Keratinocyte (primary cell): ENCODE data around the gene GALNT14. TPM values are rescaled to one million over a fixed set of nuclear protein-coding genes. Genes with fewer than 3 reads are reported as not detected.

Experiments used
- DNase-seq: peaks from one replicate; pipeline ENCODE4 v3.0.0-alpha.2; 2011; ENCODE audit warnings: low read depth, missing footprints, low spot score
- FAIRE-seq: peaks from 2 replicates; lab custom pipeline; 2011; peaks lifted over from hg19 to GRCh38; lab: Jason Lieb, UNC
- H2AFZ ChIP-seq: 2 replicates; pipeline ENCODE4 v1.6.0; 2012; ENCODE audit warnings: low read length, control low read depth, inconsistent platforms; ENCODE audit not compliant: control insufficient read depth
- H3K27ac ChIP-seq: 2 replicates; pipeline ENCODE4 v1.5.1; 2011; ENCODE audit warnings: low read length; ENCODE audit not compliant: control insufficient read depth, insufficient read depth
- H3K27me3 ChIP-seq: 3 replicates; pipeline ENCODE4 v1.6.0; 2011; ENCODE audit warnings: low read length; ENCODE audit not compliant: control insufficient read depth, insufficient read depth; ENCODE audit errors: extremely low read depth
- H3K36me3 ChIP-seq, 2 experiments: 2 replicates in 1 of 2; 3 replicates in 1 of 2; pipeline ENCODE4 v1.5.1; 2011; ENCODE audit warnings: low read length in 2 of 2, mild to moderate bottlenecking in 1 of 2; ENCODE audit not compliant: control insufficient read depth in 2 of 2, insufficient read depth in 2 of 2; ENCODE audit errors: extremely low read depth in 1 of 2
- H3K4me1 ChIP-seq: 3 replicates; pipeline ENCODE4 v1.5.1; 2011; ENCODE audit warnings: low read length; ENCODE audit not compliant: control insufficient read depth, insufficient read depth; ENCODE audit errors: extremely low read depth
- H3K4me2 ChIP-seq: 3 replicates; pipeline ENCODE4 v1.6.0; 2011; ENCODE audit warnings: low read depth, low read length; ENCODE audit not compliant: control insufficient read depth, insufficient read depth; ENCODE audit errors: extremely low read depth
- H3K4me3 ChIP-seq, 3 experiments: fragments of 200-600 bp in 1 of 3; sonication (generic) in 1 of 3; 2 replicates in 2 of 3; 3 replicates in 1 of 3; pipeline ENCODE4 v1.5.1; 2011 to 2016; ENCODE audit warnings: low read length in 3 of 3, mild to moderate bottlenecking in 3 of 3, control low read depth in 2 of 3, inconsistent platforms in 1 of 3, low read depth in 1 of 3, mixed read lengths in 1 of 3, mixed run types in 1 of 3, moderate library complexity in 1 of 3; ENCODE audit not compliant: control insufficient read depth in 2 of 3, insufficient read depth in 2 of 3; ENCODE audit errors: extremely low read depth in 1 of 3
- H3K79me2 ChIP-seq: 2 replicates; pipeline ENCODE4 v1.6.0; 2012; ENCODE audit warnings: low read length; ENCODE audit not compliant: control insufficient read depth, insufficient read depth
- H3K9ac ChIP-seq: 3 replicates; pipeline ENCODE4 v1.6.0; 2011; ENCODE audit warnings: low read length; ENCODE audit not compliant: control insufficient read depth, insufficient read depth; ENCODE audit errors: extremely low read depth
- H3K9me1 ChIP-seq: 3 replicates; pipeline ENCODE4 v1.6.0; 2011; ENCODE audit warnings: low read length; ENCODE audit not compliant: control insufficient read depth, insufficient read depth; ENCODE audit errors: extremely low read depth
- H3K9me3 ChIP-seq: 2 replicates; pipeline ENCODE4 v1.5.1; 2012; ENCODE audit warnings: low read depth, low read length; ENCODE audit not compliant: control insufficient read depth
- H4K20me1 ChIP-seq: 3 replicates; pipeline ENCODE4 v1.6.0; 2011; ENCODE audit warnings: low read length; ENCODE audit not compliant: control insufficient read depth, insufficient read depth; ENCODE audit errors: extremely low read depth
- CTCF ChIP-seq, 3 experiments: IDR thresholded peaks in 1 of 3; conservative IDR thresholded peaks in 1 of 3; optimal IDR thresholded peaks in 1 of 3; 2 replicates in 2 of 3; 3 replicates in 1 of 3; pipeline versions ENCODE3 to v1.5.1; 2011; ENCODE audit warnings: low read length in 3 of 3, mild to moderate bottlenecking in 3 of 3, moderate library complexity in 2 of 3, control low read depth in 1 of 3, inconsistent platforms in 1 of 3; ENCODE audit not compliant: insufficient read depth in 2 of 3; ENCODE audit errors: extremely low read depth in 1 of 3
- EZH2 ChIP-seq: IDR thresholded peaks from one replicate; pipeline ENCODE4 v1.6.1; 2012; ENCODE audit warnings: inconsistent platforms, mild to moderate bottlenecking, low read length, moderate library complexity
- dilution Hi-C: fragments of 300-500 bp; cut with MboI; formaldehyde crosslinking; loops from one replicate; pipeline ENCODE4 v1.7.0; 2020; ENCODE audit warnings: low sequenced_read_pairs; ENCODE audit not compliant: extremely low pct_ligation_motif_present
- polyA plus RNA-seq, 5 experiments: library from polyadenylated mRNA; depleted of rRNA in 3 of 5; stranded (reverse) in 3 of 5; stranded (forward) in 1 of 5; unstranded in 1 of 5; fragments of >200 nt; gene quantifications; 1 replicate in 1 of 5; 2 replicates in 3 of 5; 3 replicates in 1 of 5; pipeline versions ENCODE4 v1.2.1 to v1.2.3, GENCODE V29; 2011 to 2012; ENCODE audit warnings: missing spikeins in 2 of 5, low read depth in 1 of 5, low replicate concordance in 1 of 5

Gene GALNT14
- polyA plus RNA-seq, 1 donor (not counting 4 experiments of a cell fraction or from before 2014, with no cell fraction given): 27.4 TPM

- H3K9ac ChIP-seq: no peak overlapping the region
- no peaks in the 10 kb centered on the region for H3K9me3 ChIP-seq
- peaks cover 0 to 13% of the 10 kb centered on the region in 2 experiments for H3K36me3 ChIP-seq
- no peak overlapping the region for H3K4me3 ChIP-seq
- no peaks in the 10 kb centered on the region for H3K79me2 ChIP-seq
- no peak for FAIRE-seq
- no peak for DNase-seq
- TF ChIP-seq EZH2 (no peak), CTCF (optimal IDR thresholded peaks at IDR 0.05 in 1 of 3, IDR thresholded peaks at IDR 0.05 in 1 of 3, conservative IDR thresholded peaks at IDR 0.05 in 1 of 3; ENCODE audit: extremely low read depth in 1 of 3, insufficient read depth in 2 of 3, low read length in 3 of 3) (no peak)
- H3K27ac ChIP-seq: no peak overlapping the region
- H2AFZ ChIP-seq: no peak overlapping the region
- no peaks in the 10 kb centered on the region for H3K9me1 ChIP-seq
- H3K4me1 ChIP-seq: no peaks in the 10 kb centered on the region
- no peaks in the 10 kb centered on the region for H4K20me1 ChIP-seq
- H3K4me2 ChIP-seq: no peak overlapping the region
- H3K27me3 ChIP-seq: no peaks in the 10 kb centered on the region
- dilution Hi-C loops: no loop called here
Observed at GRCh38 chr2:30958918-30959265, 179.3 kb downstream of the GALNT14 start.

DNA sequence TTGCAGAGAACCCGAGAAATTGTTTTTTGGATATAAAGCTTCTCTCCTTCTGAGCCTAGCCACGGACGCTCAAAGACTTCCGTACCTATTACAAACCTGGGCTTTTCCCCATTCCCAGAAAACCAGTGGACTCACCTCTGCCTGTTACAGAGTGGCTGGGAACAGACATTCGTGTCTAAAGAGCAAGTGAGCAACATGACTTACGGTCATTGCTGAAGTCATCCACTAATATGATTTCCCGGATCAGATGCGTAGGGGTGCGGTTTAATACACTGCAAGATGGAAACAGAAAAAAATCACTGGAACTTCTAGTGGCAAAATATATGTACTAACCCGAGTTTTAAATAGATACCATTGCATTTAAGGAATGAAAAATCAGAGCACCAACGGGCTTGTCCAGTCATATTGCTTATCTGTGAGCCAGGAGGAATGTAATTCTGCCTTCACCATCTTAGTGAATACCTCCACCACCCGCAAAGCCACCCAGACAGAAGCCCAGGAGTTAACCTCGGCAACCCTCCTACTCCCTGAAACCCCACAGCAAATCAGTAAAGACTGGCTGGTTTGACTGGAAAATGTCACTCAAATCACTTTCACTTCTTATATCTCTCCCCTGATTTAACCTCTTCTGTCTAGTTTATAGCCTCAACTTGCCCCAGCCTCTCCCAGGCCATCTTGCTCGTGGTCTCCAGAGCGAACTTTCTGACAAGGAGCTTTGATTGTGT lies 179.9 kb downstream of the GALNT14 start:
- Histone ChIP-seq H3K79me2 (no peaks in the 10 kb centered on the region), H3K9ac (no peak overlapping the region), H3K27ac (no peak overlapping the region), H3K9me3 (no peaks in the 10 kb centered on the region), H3K27me3 (no peaks in the 10 kb centered on the region), H3K9me1 (no peaks in the 10 kb centered on the region), H3K4me1 (no peaks in the 10 kb centered on the region), H3K36me3 (peaks cover 0 to 13% of the 10 kb centered on the region in 2 experiments), H4K20me1 (no peaks in the 10 kb centered on the region), H2AFZ (no peak overlapping the region), H3K4me2 (no peak overlapping the region), H3K4me3 (no peak overlapping the region)
- TF ChIP-seq CTCF (optimal IDR thresholded peaks at IDR 0.05 in 1 of 3, IDR thresholded peaks at IDR 0.05 in 1 of 3, conservative IDR thresholded peaks at IDR 0.05 in 1 of 3; ENCODE audit: extremely low read depth in 1 of 3, insufficient read depth in 2 of 3, low read length in 3 of 3) (no peak), EZH2 (no peak)
- dilution Hi-C loops: no loop called here
- no peak for FAIRE-seq
- DNase-seq: no peak
